ENCODE measurements around the gene GTPBP1. TPM values are rescaled to one million over a fixed set of nuclear protein-coding genes. Genes with fewer than 3 reads are reported as not detected.

GTPBP1 gene
- total RNA-seq, 2 donors from 2014 or later = 135 to 192 TPM

DNA sequence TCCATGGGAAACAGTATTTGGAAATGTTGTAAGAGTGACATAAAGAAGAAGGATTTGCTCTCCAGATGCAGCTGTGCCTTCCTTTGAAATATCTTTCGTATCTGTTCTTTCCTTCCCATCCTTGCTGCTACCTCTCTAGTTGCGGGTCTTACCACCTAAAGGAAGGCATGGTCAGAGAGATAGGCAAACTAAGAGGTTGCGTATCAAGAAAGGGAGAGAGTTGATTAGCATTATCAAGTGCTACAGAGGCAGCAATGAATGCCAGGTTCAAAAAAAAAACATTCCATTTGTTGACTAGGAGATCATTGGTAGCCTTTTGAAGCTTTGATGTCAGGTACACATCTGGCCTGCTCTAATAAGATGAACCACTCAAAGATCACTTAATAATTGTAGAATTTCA, 4.6 kb downstream of the GTPBP1 start:
- Mint-ChIP-seq H3K36me3 (peaks cover 13% of the 10 kb centered on the region), H3K4me3 (no peak overlapping the region), H3K9me3 (no peaks in the 10 kb centered on the region), H3K27ac (peak overlapping the region in 1 of 2 donors; percentile 57), H3K27me3 (no peaks in the 10 kb centered on the region), H3K4me1 (ENCODE audit: low read depth in 2 of 2) (peaks cover 74 to 79% of the 10 kb centered on the region in 2 donors)
- DNase-seq (ENCODE audit: low spot score) = no peak
- no peak for ATAC-seq

DNA sequence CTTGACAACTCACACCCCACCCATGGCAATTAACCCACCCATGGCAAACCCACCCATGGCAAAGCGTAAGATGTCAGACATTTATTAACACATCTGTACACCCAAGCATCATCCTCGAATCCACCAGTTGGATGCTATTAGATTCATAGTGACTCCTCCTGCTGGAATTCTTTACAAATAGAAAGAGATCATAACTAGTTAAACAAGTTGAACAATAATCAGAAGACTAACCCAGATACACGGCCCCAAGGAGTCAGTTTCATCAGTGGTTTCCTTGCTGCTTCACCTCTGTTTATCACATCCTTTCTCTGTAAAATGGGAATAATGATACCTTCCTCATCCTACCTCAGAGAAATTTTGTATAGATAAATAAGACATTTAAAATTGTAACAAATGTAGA, 5.1 kb downstream of the GTPBP1 start:
- peaks cover 72 to 80% of the 10 kb centered on the region in 2 donors for H3K4me1 Mint-ChIP-seq (ENCODE audit: low read depth in 2 of 2)
- DNase-seq (ENCODE audit: low spot score) (no peak), ATAC-seq (no peak)
- peak overlapping the region in 1 of 2 donors; percentile 57 for H3K27ac Mint-ChIP-seq
- H3K4me3 Mint-ChIP-seq = no peak overlapping the region
- peaks cover 13% of the 10 kb centered on the region for H3K36me3 Mint-ChIP-seq
- H3K27me3 Mint-ChIP-seq = no peaks in the 10 kb centered on the region
- no peaks in the 10 kb centered on the region for H3K9me3 Mint-ChIP-seq

GRCh38 chr22:38712486-38713207, 6.9 kb downstream of the GTPBP1 start:
- DNase-seq (ENCODE audit: low spot score) (no peak), ATAC-seq (no peak)
- Mint-ChIP-seq H3K36me3 (peaks cover 13% of the 10 kb centered on the region), H3K27me3 (no peaks in the 10 kb centered on the region), H3K27ac (peak overlapping the region; percentile 6 to 47), H3K4me1 (ENCODE audit: low read depth in 2 of 2) (peaks cover 61 to 67% of the 10 kb centered on the region in 2 donors), H3K9me3 (no peaks in the 10 kb centered on the region), H3K4me3 (no peak overlapping the region)

GRCh38 chr22:38713921-38714320, 8.2 kb downstream of the GTPBP1 start:
- Mint-ChIP-seq H3K4me1 (ENCODE audit: low read depth in 2 of 2) (peaks cover 49 to 55% of the 10 kb centered on the region in 2 donors), H3K9me3 (no peaks in the 10 kb centered on the region), H3K4me3 (no peak overlapping the region), H3K36me3 (peaks cover 9% of the 10 kb centered on the region), H3K27me3 (no peaks in the 10 kb centered on the region), H3K27ac (peak overlapping the region; percentile 6 to 42)
- ATAC-seq (no peak), DNase-seq (ENCODE audit: low spot score) (no peak)

GRCh38 chr22:38715176-38715764, 9.5 kb downstream of the GTPBP1 start:
- Mint-ChIP-seq H3K4me3 (no peak overlapping the region), H3K27ac (peak overlapping the region in 1 of 2 donors; percentile 6), H3K27me3 (no peaks in the 10 kb centered on the region), H3K36me3 (peaks cover 5% of the 10 kb centered on the region), H3K4me1 (ENCODE audit: low read depth in 2 of 2) (peaks cover 40 to 46% of the 10 kb centered on the region in 2 donors), H3K9me3 (no peaks in the 10 kb centered on the region)
- no peak for ATAC-seq
- no peak for DNase-seq (ENCODE audit: low spot score)

- Mint-ChIP-seq H3K9me3 (no peaks in the 10 kb centered on the region), H3K27ac (no peak overlapping the region), H3K4me1 (ENCODE audit: low read depth in 2 of 2) (peaks cover 35 to 43% of the 10 kb centered on the region in 2 donors), H3K4me3 (no peak overlapping the region), H3K36me3 (peaks cover 1% of the 10 kb centered on the region), H3K27me3 (no peaks in the 10 kb centered on the region)
- DNase-seq (ENCODE audit: low spot score) (no peak), ATAC-seq (no peak)
Observed at GRCh38 chr22:38715852-38716251, 10.1 kb downstream of the GTPBP1 start.

DNA sequence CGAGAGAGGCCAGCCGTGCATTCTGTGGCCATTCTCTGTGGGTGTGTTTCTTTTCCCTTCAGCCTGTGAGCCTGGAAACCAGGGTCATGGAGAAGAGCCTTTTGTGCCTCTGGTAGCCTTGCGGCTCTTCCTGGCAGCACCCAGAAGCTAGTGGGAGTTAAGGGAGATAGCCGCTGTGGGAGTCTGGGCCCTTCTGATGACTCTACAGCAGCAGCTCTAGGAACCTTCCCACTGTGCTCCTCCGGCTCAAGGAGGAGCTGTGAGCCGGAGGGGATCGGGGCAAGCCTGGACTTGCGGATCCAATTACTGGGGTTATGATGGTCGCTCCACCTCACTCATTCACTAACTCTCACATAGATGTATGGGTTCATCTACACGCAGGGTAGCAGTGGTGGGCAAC, 10.5 kb downstream of the GTPBP1 start:
- Mint-ChIP-seq H3K4me1 (ENCODE audit: low read depth in 2 of 2) (peaks cover 31 to 38% of the 10 kb centered on the region in 2 donors), H3K27ac (no peak overlapping the region), H3K4me3 (no peak overlapping the region), H3K9me3 (no peaks in the 10 kb centered on the region), H3K27me3 (no peaks in the 10 kb centered on the region), H3K36me3 (no peaks in the 10 kb centered on the region)
- ATAC-seq = no peak
- DNase-seq (ENCODE audit: low spot score) = no peak

DNA sequence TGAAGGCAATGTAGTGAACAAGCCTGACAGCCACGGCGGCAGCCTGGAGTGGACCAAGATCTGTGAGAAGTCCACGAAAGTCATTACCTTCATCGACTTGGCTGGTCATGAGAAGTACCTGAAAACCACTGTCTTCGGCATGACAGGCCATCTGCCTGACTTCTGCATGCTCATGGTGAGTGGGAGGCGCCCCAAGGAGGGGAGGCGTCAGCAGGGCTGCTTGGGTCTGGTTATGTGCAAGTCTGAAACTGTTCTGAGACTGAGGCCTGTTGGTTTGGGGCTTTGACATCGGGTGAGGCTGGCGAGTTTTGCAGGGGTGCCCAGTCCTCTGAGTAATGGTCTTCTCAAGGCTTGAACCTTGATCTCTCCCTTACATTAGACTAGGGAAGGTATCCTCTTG, 11.1 kb downstream of the GTPBP1 start:
- ATAC-seq (no peak), DNase-seq (ENCODE audit: low spot score) (no peak)
- H3K27me3 Mint-ChIP-seq = no peaks in the 10 kb centered on the region
- H3K27ac Mint-ChIP-seq = no peak overlapping the region
- no peaks in the 10 kb centered on the region for H3K36me3 Mint-ChIP-seq
- H3K9me3 Mint-ChIP-seq = no peaks in the 10 kb centered on the region
- H3K4me3 Mint-ChIP-seq = no peak overlapping the region
- H3K4me1 Mint-ChIP-seq (ENCODE audit: low read depth in 2 of 2) = peaks cover 34 to 36% of the 10 kb centered on the region in 2 donors

GRCh38 chr22:38717244-38717643, 11.5 kb downstream of the GTPBP1 start:
- DNase-seq (ENCODE audit: low spot score) (no peak), ATAC-seq (peak in 1 of 2 donors; percentile 36)
- H3K9me3 Mint-ChIP-seq = no peaks in the 10 kb centered on the region
- peaks cover 31 to 32% of the 10 kb centered on the region in 2 donors for H3K4me1 Mint-ChIP-seq (ENCODE audit: low read depth in 2 of 2)
- no peak overlapping the region for H3K4me3 Mint-ChIP-seq
- no peaks in the 10 kb centered on the region for H3K36me3 Mint-ChIP-seq
- H3K27me3 Mint-ChIP-seq = no peaks in the 10 kb centered on the region
- H3K27ac Mint-ChIP-seq = no peak overlapping the region

DNA sequence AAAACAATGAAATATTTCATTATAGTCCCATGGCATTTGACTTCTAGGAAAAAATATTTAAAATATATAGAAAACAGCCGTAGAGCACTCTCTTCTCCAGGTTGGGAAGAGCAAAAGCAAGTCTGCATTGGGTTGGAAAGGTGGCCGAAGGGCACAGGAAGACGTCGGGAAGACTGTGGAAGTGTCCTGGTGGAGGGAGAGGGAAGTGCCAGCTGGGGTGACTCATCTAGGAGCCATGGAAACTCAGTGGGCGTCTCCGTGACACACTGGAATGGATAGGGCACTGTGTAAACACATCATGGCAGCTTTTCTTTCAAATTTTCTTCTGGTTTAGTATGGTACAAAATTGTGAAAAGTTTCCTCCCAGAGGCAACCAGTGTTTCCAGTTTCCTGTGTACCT, 12.7 kb downstream of the GTPBP1 start:
- Mint-ChIP-seq H3K27me3 (no peaks in the 10 kb centered on the region), H3K9me3 (no peaks in the 10 kb centered on the region), H3K4me3 (no peak overlapping the region), H3K4me1 (ENCODE audit: low read depth in 2 of 2) (peaks cover 20 to 22% of the 10 kb centered on the region in 2 donors), H3K27ac (no peak overlapping the region), H3K36me3 (no peaks in the 10 kb centered on the region)
- no peak for ATAC-seq
- no peak for DNase-seq (ENCODE audit: low spot score)

DNA sequence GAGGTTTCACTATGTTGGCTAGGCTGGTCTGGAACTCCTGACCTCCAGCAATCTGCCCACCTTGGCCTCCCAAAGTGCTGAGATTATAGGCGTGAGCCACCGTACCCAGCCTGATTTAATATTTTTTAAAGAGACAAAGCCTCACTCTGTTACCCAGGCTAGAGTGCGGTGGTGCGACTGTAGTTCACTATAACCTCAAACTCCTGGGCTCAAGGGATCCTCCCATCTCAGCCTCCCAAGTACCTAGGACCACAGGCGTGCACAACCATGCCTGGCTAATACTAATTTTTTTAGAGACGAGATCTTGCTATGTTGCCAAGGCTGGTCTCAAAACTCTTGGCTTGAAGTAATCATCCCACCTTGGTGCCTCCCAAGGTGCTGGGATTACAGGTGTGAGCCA, 13.5 kb downstream of the GTPBP1 start:
- Mint-ChIP-seq H3K4me3 (no peak overlapping the region), H3K9me3 (no peaks in the 10 kb centered on the region), H3K4me1 (ENCODE audit: low read depth in 2 of 2) (peaks cover 14 to 16% of the 10 kb centered on the region in 2 donors), H3K27ac (no peak overlapping the region), H3K27me3 (no peaks in the 10 kb centered on the region), H3K36me3 (no peaks in the 10 kb centered on the region)
- ATAC-seq = no peak
- no peak for DNase-seq (ENCODE audit: low spot score)

GRCh38 chr22:38720350-38720749, 14.6 kb downstream of the GTPBP1 start:
- DNase-seq (ENCODE audit: low spot score) = no peak
- H3K36me3 Mint-ChIP-seq = peaks cover 4% of the 10 kb centered on the region

GRCh38 chr22:38721551-38721950, 15.8 kb downstream of the GTPBP1 start:
- no peak for ATAC-seq
- no peak for DNase-seq (ENCODE audit: low spot score)
- H3K4me1 Mint-ChIP-seq (ENCODE audit: low read depth in 2 of 2) = peaks cover 6 to 10% of the 10 kb centered on the region in 2 donors
- peaks cover 7% of the 10 kb centered on the region for H3K36me3 Mint-ChIP-seq
- H3K27ac Mint-ChIP-seq = no peak overlapping the region
- H3K27me3 Mint-ChIP-seq = no peaks in the 10 kb centered on the region
- H3K4me3 Mint-ChIP-seq = no peak overlapping the region
- no peaks in the 10 kb centered on the region for H3K9me3 Mint-ChIP-seq

More at GRCh38 chr22:38720350-38720749, 14.6 kb downstream of the GTPBP1 start:
- no peaks in the 10 kb centered on the region for H3K27me3 Mint-ChIP-seq
- H3K27ac Mint-ChIP-seq = no peak overlapping the region
- no peak overlapping the region for H3K4me3 Mint-ChIP-seq
- peaks cover 7 to 10% of the 10 kb centered on the region in 2 donors for H3K4me1 Mint-ChIP-seq (ENCODE audit: low read depth in 2 of 2)
- no peak for ATAC-seq
- H3K9me3 Mint-ChIP-seq = no peaks in the 10 kb centered on the region

GRCh38 chr22:38724176-38724575, 18.4 kb downstream of the GTPBP1 start:
- no peaks in the 10 kb centered on the region for H3K27me3 Mint-ChIP-seq
- no peak overlapping the region for H3K4me3 Mint-ChIP-seq
- peaks cover 6 to 10% of the 10 kb centered on the region in 2 donors for H3K4me1 Mint-ChIP-seq (ENCODE audit: low read depth in 2 of 2)
- ATAC-seq = no peak
- H3K9me3 Mint-ChIP-seq = no peaks in the 10 kb centered on the region
- DNase-seq (ENCODE audit: low spot score) = no peak
- no peak overlapping the region for H3K27ac Mint-ChIP-seq
- H3K36me3 Mint-ChIP-seq = peaks cover 7% of the 10 kb centered on the region
